Neural progenitor cell (in vitro differentiated cells): ENCODE results near the gene AGK. TPM values are rescaled to one million over a fixed set of nuclear protein-coding genes. Genes with fewer than 3 reads are reported as not detected.

Source experiments
- DNase-seq: peaks from one replicate; pipeline ENCODE4 v3.0.0-alpha.2; 2016; ENCODE audit warnings: low spot score
- H2AFZ ChIP-seq: fragments of 200-600 bp; sonication (generic); replicated peaks from 2 replicates; pipeline ENCODE4 v1.6.1; 2016; ENCODE audit warnings: antibody characterized with exemption
- H3F3A ChIP-seq: fragments of 200-600 bp; sonication (generic); 2 replicates; pipeline ENCODE4 v1.6.1; 2016; ENCODE audit warnings: antibody characterized with exemption, low read depth
- H3K27ac ChIP-seq: fragments of 200-600 bp; sonication (generic); 2 replicates; pipeline ENCODE4 v1.5.1; 2016; ENCODE audit warnings: mild to moderate bottlenecking
- H3K27me3 ChIP-seq: fragments of 200-600 bp; sonication (generic); 2 replicates; pipeline ENCODE4 v1.6.1; 2016; ENCODE audit warnings: mild to moderate bottlenecking, moderate library complexity
- H3K36me3 ChIP-seq: fragments of 200-600 bp; sonication (generic); 2 replicates; pipeline ENCODE4 v1.5.1; 2016
- H3K4me1 ChIP-seq: fragments of 200-600 bp; sonication (generic); 2 replicates; pipeline ENCODE4 v1.6.1; 2016; ENCODE audit warnings: mixed run types
- H3K4me2 ChIP-seq: fragments of 200-600 bp; sonication (generic); 2 replicates; pipeline ENCODE4 v1.6.1; 2016
- H3K4me3 ChIP-seq: fragments of 200-600 bp; sonication (generic); 2 replicates; pipeline ENCODE4 v1.5.1; 2016
- H3K79me2 ChIP-seq: fragments of 200-600 bp; sonication (generic); 2 replicates; pipeline ENCODE4 v1.6.1; 2016; ENCODE audit warnings: low read depth
- H3K9ac ChIP-seq: fragments of 200-600 bp; sonication (generic); 2 replicates; pipeline ENCODE4 v1.6.1; 2016
- H3K9me3 ChIP-seq: fragments of 200-600 bp; sonication (generic); 2 replicates; pipeline ENCODE4 v1.5.1; 2016; ENCODE audit warnings: low read depth
- H4K20me1 ChIP-seq: fragments of 200-600 bp; sonication (generic); 2 replicates; pipeline ENCODE4 v1.6.1; 2016; ENCODE audit warnings: low read depth
- H3K27ac Mint-ChIP-seq: 3 replicates; pipeline ENCODE4 v1.8.0; 2021; ENCODE audit warnings: mixed read lengths
- H3K27me3 Mint-ChIP-seq: 2 replicates; pipeline ENCODE4 v1.8.0; 2022; ENCODE audit warnings: low read depth, mild to moderate bottlenecking, inconsistent platforms, moderate library complexity, mixed read lengths; ENCODE audit not compliant: insufficient read depth
- H3K36me3 Mint-ChIP-seq: 3 replicates; pipeline ENCODE4 v1.8.0; 2021; ENCODE audit warnings: mixed read lengths
- H3K4me1 Mint-ChIP-seq: 3 replicates; pipeline ENCODE4 v1.8.0; 2021; ENCODE audit warnings: mixed read lengths
- H3K4me3 Mint-ChIP-seq: 3 replicates; pipeline ENCODE4 v1.8.0; 2021; ENCODE audit warnings: mild to moderate bottlenecking, moderate library complexity, mixed read lengths
- H3K9me3 Mint-ChIP-seq: 3 replicates; pipeline ENCODE4 v1.8.0; 2020; ENCODE audit warnings: mixed read lengths
- EZH2 ChIP-seq: fragments of 200-600 bp; sonication (generic); IDR thresholded peaks from 2 replicates; pipeline ENCODE4 v1.6.1; 2017; ENCODE audit warnings: antibody characterized with exemption, mild to moderate bottlenecking, moderate library complexity
- EZH2phosphoT487 ChIP-seq: fragments of 200-600 bp; sonication (generic); IDR thresholded peaks from 2 replicates; pipeline ENCODE4 v1.6.1; 2017; ENCODE audit warnings: antibody characterized with exemption
- total RNA-seq: library from RNA; depleted of rRNA; stranded (reverse); fragments of >200 nt; gene quantifications from 2 replicates; pipeline ENCODE4 v1.2.3, GENCODE V29; 2015; ENCODE audit warnings: low replicate concordance
- TF ChIP-seq, protein P1 (sequence below): fragments of 200-600 bp; sonication (generic); IDR thresholded peaks from 2 replicates; pipeline ENCODE4 v1.5.1; 2017; ENCODE audit warnings: antibody characterized with exemption, mild to moderate bottlenecking

Gene AGK
- total RNA-seq, 1 donor from 2014 or later: 42.6 TPM

DNA sequence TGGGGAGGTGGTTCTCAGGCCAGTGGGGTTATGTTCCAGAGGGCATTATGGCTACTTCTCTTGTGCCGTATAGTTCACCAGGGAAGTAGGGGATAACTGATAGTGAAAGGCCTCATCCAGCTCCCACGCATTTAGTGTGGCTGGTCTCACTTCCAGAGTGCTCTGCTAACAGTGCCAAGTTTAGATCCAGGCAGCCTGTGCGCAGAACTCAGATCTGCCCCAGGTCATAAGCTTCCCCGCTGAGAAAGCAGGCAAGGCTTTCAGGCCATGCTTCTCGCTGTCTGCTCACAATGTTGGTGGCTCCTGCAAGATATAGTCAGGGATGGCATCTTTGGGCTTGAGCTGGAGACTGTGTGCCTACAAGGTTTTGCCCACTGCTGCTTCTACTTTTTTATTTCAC lies 11.3 kb downstream of the AGK start:
- H3K9me3 Mint-ChIP-seq: peaks cover 16% of the 10 kb centered on the region
- Histone ChIP-seq H3F3A (no peaks in the 10 kb centered on the region), H3K4me1 (no peaks in the 10 kb centered on the region), H3K36me3 (peaks cover 16% of the 10 kb centered on the region), H3K9ac (no peak overlapping the region), H3K9me3 (no peaks in the 10 kb centered on the region), H3K27me3 (no peaks in the 10 kb centered on the region), H3K4me2 (no peak overlapping the region), H4K20me1 (no peaks in the 10 kb centered on the region), H3K79me2 (no peaks in the 10 kb centered on the region), H2AFZ (no peak overlapping the region), H3K4me3 (no peak overlapping the region), H3K27ac (no peak overlapping the region)
- no peak for DNase-seq
- no peaks in the 10 kb centered on the region for H3K4me1 Mint-ChIP-seq
- no peaks in the 10 kb centered on the region for H3K27me3 Mint-ChIP-seq
- no peak for TF ChIP-seq EZH2phosphoT487
- peaks cover 49% of the 10 kb centered on the region for H3K36me3 Mint-ChIP-seq
- no peak overlapping the region for H3K27ac Mint-ChIP-seq
- no peak overlapping the region for H3K4me3 Mint-ChIP-seq

DNA sequence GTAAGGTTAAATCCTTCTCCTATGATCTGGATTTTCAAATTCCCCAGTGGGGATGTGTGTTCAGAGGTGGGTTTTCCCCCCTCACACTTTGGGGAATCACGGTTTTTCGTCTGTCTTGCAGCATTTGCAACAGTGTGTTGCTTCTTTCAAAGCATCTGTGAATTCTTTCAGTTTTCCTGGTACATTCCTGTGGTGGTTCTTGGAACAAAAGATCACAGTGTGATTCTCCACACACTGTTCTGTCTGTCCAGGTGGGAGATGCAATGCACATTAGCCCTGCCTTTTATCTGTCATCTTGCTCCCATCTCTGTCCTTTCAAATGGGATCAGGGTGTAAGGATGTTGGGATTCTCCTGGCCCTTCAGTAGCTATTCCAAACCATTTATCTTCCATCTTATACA lies 11.8 kb downstream of the AGK start:
- Mint-ChIP-seq H3K4me1 (no peaks in the 10 kb centered on the region), H3K27ac (no peak overlapping the region), H3K4me3 (no peak overlapping the region), H3K36me3 (peaks cover 48% of the 10 kb centered on the region), H3K27me3 (peaks cover 3% of the 10 kb centered on the region), H3K9me3 (peaks cover 16% of the 10 kb centered on the region)
- Histone ChIP-seq H4K20me1 (no peaks in the 10 kb centered on the region), H3K27ac (no peak overlapping the region), H2AFZ (no peak overlapping the region), H3K9me3 (no peaks in the 10 kb centered on the region), H3K36me3 (peaks cover 16% of the 10 kb centered on the region), H3K4me1 (no peaks in the 10 kb centered on the region), H3K4me2 (no peak overlapping the region), H3K4me3 (no peak overlapping the region), H3K79me2 (no peaks in the 10 kb centered on the region), H3F3A (no peaks in the 10 kb centered on the region), H3K9ac (no peak overlapping the region), H3K27me3 (no peaks in the 10 kb centered on the region)
- no peak for DNase-seq
- TF ChIP-seq, protein P1, sequence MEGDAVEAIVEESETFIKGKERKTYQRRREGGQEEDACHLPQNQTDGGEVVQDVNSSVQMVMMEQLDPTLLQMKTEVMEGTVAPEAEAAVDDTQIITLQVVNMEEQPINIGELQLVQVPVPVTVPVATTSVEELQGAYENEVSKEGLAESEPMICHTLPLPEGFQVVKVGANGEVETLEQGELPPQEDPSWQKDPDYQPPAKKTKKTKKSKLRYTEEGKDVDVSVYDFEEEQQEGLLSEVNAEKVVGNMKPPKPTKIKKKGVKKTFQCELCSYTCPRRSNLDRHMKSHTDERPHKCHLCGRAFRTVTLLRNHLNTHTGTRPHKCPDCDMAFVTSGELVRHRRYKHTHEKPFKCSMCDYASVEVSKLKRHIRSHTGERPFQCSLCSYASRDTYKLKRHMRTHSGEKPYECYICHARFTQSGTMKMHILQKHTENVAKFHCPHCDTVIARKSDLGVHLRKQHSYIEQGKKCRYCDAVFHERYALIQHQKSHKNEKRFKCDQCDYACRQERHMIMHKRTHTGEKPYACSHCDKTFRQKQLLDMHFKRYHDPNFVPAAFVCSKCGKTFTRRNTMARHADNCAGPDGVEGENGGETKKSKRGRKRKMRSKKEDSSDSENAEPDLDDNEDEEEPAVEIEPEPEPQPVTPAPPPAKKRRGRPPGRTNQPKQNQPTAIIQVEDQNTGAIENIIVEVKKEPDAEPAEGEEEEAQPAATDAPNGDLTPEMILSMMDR: no peak
- TF ChIP-seq EZH2phosphoT487 (no peak), EZH2 (no peak)

DNA sequence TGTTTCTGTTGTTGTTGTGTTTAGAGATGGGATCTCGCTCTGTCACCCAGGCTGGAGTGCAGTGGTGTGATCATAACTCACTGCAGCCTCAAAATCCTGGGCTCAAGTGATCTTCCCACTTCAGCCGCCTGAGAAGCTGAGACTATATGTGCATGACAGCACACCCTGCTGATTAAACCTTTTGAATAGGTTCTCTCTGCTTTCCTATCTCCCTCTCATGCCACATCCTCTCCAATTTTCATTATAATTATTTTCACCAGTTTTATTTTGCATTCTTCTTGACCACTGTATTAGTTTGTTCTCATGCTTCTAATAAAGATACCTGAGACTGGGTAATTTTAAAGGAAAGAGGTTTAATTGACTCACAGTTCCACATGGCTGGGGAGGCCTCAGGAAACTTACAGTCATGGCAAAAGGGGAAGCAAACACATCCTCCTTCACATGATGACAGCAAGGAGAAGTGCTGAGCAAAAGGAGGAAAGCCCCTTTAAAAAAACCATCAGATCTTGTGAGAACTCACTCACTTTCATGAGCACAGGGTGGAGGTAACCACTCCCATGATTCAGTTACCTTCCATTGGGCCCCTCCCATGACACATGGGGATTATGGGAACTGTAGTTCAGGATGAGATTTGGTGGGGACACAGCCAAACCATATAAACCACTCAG lies 12.9 kb downstream of the AGK start:
- H3K36me3 ChIP-seq: peaks cover 11% of the 10 kb centered on the region
- no peak overlapping the region for H3K9ac ChIP-seq
- no peaks in the 10 kb centered on the region for H3K9me3 ChIP-seq
- no peak overlapping the region for H2AFZ ChIP-seq
- H3F3A ChIP-seq: no peaks in the 10 kb centered on the region
- no peaks in the 10 kb centered on the region for H3K4me1 ChIP-seq
- peaks cover 41% of the 10 kb centered on the region for H3K36me3 Mint-ChIP-seq
- no peaks in the 10 kb centered on the region for H3K27me3 ChIP-seq
- H3K9me3 Mint-ChIP-seq: peaks cover 10% of the 10 kb centered on the region
- no peaks in the 10 kb centered on the region for H4K20me1 ChIP-seq
- H3K79me2 ChIP-seq: no peaks in the 10 kb centered on the region
- H3K4me3 Mint-ChIP-seq: no peak overlapping the region
- peaks cover 3% of the 10 kb centered on the region for H3K27me3 Mint-ChIP-seq
- H3K4me2 ChIP-seq: no peak overlapping the region
- H3K27ac ChIP-seq: no peak overlapping the region
- H3K4me3 ChIP-seq: no peak overlapping the region
- TF ChIP-seq EZH2 (no peak), EZH2phosphoT487 (no peak)
- TF ChIP-seq, protein P1: no peak
- DNase-seq: peak; percentile 14
- no peaks in the 10 kb centered on the region for H3K4me1 Mint-ChIP-seq
- no peak overlapping the region for H3K27ac Mint-ChIP-seq

DNA sequence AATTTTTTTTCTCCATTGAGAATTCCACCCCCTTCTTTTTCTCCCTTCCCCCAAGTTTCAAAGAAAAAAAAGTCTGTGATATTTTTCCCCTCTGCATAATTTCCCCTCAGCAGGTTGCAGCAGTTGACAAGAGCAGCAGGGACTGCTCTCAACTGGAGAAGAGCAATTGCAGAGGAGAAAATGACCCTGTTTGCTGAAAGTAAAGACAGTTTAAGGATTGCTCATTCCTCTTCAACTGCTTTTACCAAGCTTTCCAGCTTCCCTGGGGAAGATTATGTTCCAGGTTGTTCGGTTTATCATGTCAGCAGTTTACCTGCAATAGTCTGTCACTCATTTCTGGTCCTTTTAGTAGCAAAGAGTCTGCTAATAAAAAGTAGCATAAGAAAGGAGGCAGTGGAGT lies 16.2 kb downstream of the AGK start:
- TF ChIP-seq EZH2 (no peak), EZH2phosphoT487 (no peak)
- TF ChIP-seq, protein P1: no peak
- no peaks in the 10 kb centered on the region for H4K20me1 ChIP-seq
- H3F3A ChIP-seq: no peaks in the 10 kb centered on the region
- H3K4me1 Mint-ChIP-seq: no peaks in the 10 kb centered on the region
- no peaks in the 10 kb centered on the region for H3K79me2 ChIP-seq
- H3K27me3 Mint-ChIP-seq: peaks cover 3% of the 10 kb centered on the region
- no peak for DNase-seq
- H3K27me3 ChIP-seq: no peaks in the 10 kb centered on the region
- no peaks in the 10 kb centered on the region for H3K36me3 ChIP-seq
- H3K27ac Mint-ChIP-seq: no peak overlapping the region
- H3K36me3 Mint-ChIP-seq: peaks cover 17% of the 10 kb centered on the region
- H3K9ac ChIP-seq: no peak overlapping the region
- H3K4me1 ChIP-seq: no peaks in the 10 kb centered on the region
- no peak overlapping the region for H3K4me3 ChIP-seq
- H3K4me2 ChIP-seq: no peak overlapping the region
- no peak overlapping the region for H3K4me3 Mint-ChIP-seq
- H3K27ac ChIP-seq: no peak overlapping the region
- no peaks in the 10 kb centered on the region for H3K9me3 ChIP-seq
- H2AFZ ChIP-seq: no peak overlapping the region
- no peaks in the 10 kb centered on the region for H3K9me3 Mint-ChIP-seq
